Tibial artery (tissue), 4 donors: ENCODE data around the gene FRMD4A.
A peak's percentile ranks its signal among the peaks of the same experiment; 100 is the strongest.

Experiments used
- DNase-seq, 2 donors: peaks; one replicate each; pipeline ENCODE4 v3.0.0-alpha.2; 2019
- H3K27ac ChIP-seq, 2 donors: fragments of 200-600 bp; sonication (generic) in 1 of 2; 1 replicate in 1 of 2; 2 replicates in 1 of 2; pipeline ENCODE4 v1.5.1; 2018 to 2019; ENCODE audit warnings: mild to moderate bottlenecking in 1 of 2
- H3K27me3 ChIP-seq, 2 donors: fragments of 200-600 bp; sonication (generic) in 1 of 2; one replicate each; pipeline versions ENCODE4 v1.5.1 to v1.6.0; 2016 to 2019
- H3K36me3 ChIP-seq, 3 donors: fragments of 200-600 bp; sonication (generic) in 2 of 3; one replicate each; pipeline ENCODE4 v1.5.1; 2016 to 2019; ENCODE audit warnings: mild to moderate bottlenecking in 2 of 3
- H3K4me1 ChIP-seq, 4 donors: fragments of 200-600 bp; sonication (generic) in 2 of 4; 1 replicate in 3 of 4; 2 replicates in 1 of 4; pipeline ENCODE4 v1.5.1; 2016 to 2019
- H3K4me3 ChIP-seq, 2 donors: fragments of 200-600 bp; sonication (generic) in 1 of 2; 1 replicate in 1 of 2; 2 replicates in 1 of 2; pipeline ENCODE4 v1.5.1; 2018 to 2019; ENCODE audit warnings: mild to moderate bottlenecking in 2 of 2
- H3K9me3 ChIP-seq, 3 donors: fragments of 200-600 bp; sonication (generic) in 1 of 3; one replicate each; pipeline ENCODE4 v1.5.1; 2016 to 2019
- CTCF ChIP-seq, 2 experiments: fragments of 200-600 bp in 1 of 2; fragments of 450-650 bp in 1 of 2; IDR thresholded peaks; one replicate each; pipeline ENCODE4 v1.5.1; 2017 to 2019; ENCODE audit warnings: antibody characterized with exemption in 2 of 2, mild to moderate bottlenecking in 1 of 2, moderate library complexity in 1 of 2
- intact Hi-C: fragments of 100-400 bp; cut with DNase I; formaldehyde crosslinking; loops from one replicate; pipeline ENCODE4 v1.15.0; 2023; ENCODE audit warnings: low total_unique reads

The FRMD4A gene

GRCh38 chr10:13827076-13827797 lies 503.5 kb downstream of the FRMD4A start:
- Histone ChIP-seq H3K27ac (peak overlapping the region; percentile 67 to 74), H3K36me3 (no peaks in the 10 kb centered on the region), H3K9me3 (no peaks in the 10 kb centered on the region), H3K27me3 (no peaks in the 10 kb centered on the region), H3K4me1 (peaks cover 0 to 73% (median 19%) of the 10 kb centered on the region in 4 donors), H3K4me3 (peak overlapping the region; percentile 44)
- DNase-seq, result no peak
- intact Hi-C loops, result no loop called here
- TF ChIP-seq CTCF (IDR thresholded peaks at IDR 0.05), result no peak

- intact Hi-C loops, result no loop called here
- Histone ChIP-seq H3K4me3 (no peak overlapping the region), H3K27me3 (no peaks in the 10 kb centered on the region), H3K9me3 (no peaks in the 10 kb centered on the region), H3K4me1 (peaks cover 0 to 77% (median 20%) of the 10 kb centered on the region in 4 donors), H3K36me3 (no peaks in the 10 kb centered on the region), H3K27ac (no peak overlapping the region)
- DNase-seq, result no peak
- no peak for TF ChIP-seq CTCF (IDR thresholded peaks at IDR 0.05)
Measured at GRCh38 chr10:13823709-13824405, 506.9 kb downstream of the FRMD4A start.

GRCh38 chr10:13823096-13823708 lies 507.5 kb downstream of the FRMD4A start:
- DNase-seq, result no peak
- TF ChIP-seq CTCF (IDR thresholded peaks at IDR 0.05), result no peak
- no peaks in the 10 kb centered on the region for H3K9me3 ChIP-seq
- no peak overlapping the region for H3K27ac ChIP-seq
- intact Hi-C loops, result no loop called here
- peaks cover 0 to 77% (median 20%) of the 10 kb centered on the region in 4 donors for H3K4me1 ChIP-seq
- no peaks in the 10 kb centered on the region for H3K27me3 ChIP-seq
- no peaks in the 10 kb centered on the region for H3K36me3 ChIP-seq
- no peak overlapping the region for H3K4me3 ChIP-seq

- H3K36me3 ChIP-seq, result no peaks in the 10 kb centered on the region
- intact Hi-C loops, result no loop called here
- DNase-seq, result no peak
- H3K9me3 ChIP-seq, result no peaks in the 10 kb centered on the region
- H3K27ac ChIP-seq, result no peak overlapping the region
- peaks cover 0 to 70% (median 15%) of the 10 kb centered on the region in 4 donors for H3K4me1 ChIP-seq
- H3K27me3 ChIP-seq, result no peaks in the 10 kb centered on the region
- H3K4me3 ChIP-seq, result no peak overlapping the region
- TF ChIP-seq CTCF (IDR thresholded peaks at IDR 0.05), result no peak
Measured at GRCh38 chr10:13822490-13822889, 508.2 kb downstream of the FRMD4A start.

GRCh38 chr10:13820964-13821337 lies 509.8 kb downstream of the FRMD4A start:
- no peak for TF ChIP-seq CTCF (IDR thresholded peaks at IDR 0.05)
- no peaks in the 10 kb centered on the region for H3K27me3 ChIP-seq
- H3K9me3 ChIP-seq, result no peaks in the 10 kb centered on the region
- H3K4me1 ChIP-seq, result peaks cover 0 to 70% (median 25%) of the 10 kb centered on the region in 4 donors
- H3K36me3 ChIP-seq, result no peaks in the 10 kb centered on the region
- H3K27ac ChIP-seq, result peak overlapping the region; percentile 10 to 27
- H3K4me3 ChIP-seq, result peak overlapping the region in 1 of 2 donors; percentile 19
- no peak for DNase-seq
- intact Hi-C loops, result no loop called here
